PC-3 (cell line): ENCODE results near the gene UNCX. TPM values are rescaled to one million over a fixed set of nuclear protein-coding genes. Genes with fewer than 3 reads are reported as not detected.
"Not testable (repeated sequence)": the region's sequence is repeated elsewhere in the genome, so short reads cannot be mapped to it uniquely, and the experiment has no call there.

ENCODE experiments used
- ATAC-seq: fragments of 200-7000 bp; cut with Tn5 transposase; 2 replicates; pipeline ENCODE4 v1.9.1; 2020; ENCODE audit warnings: mild to moderate bottlenecking, moderate library complexity
- BruUV-seq: library from RNA; stranded (reverse); fragments of 400-500 nt; replicated peaks from 2 replicates; lab custom pipeline; 2021; lab: Mats Ljungman, UMichigan
- CTCF ChIA-PET: fragments of 300-600 bp; sonication (Branson Sonifier 250); formaldehyde crosslinking; loops from one replicate; lab custom pipeline; 2022; ENCODE audit warnings: antibody characterized with exemption; lab: Charles Lee
- POLR2A ChIA-PET: fragments of 300-600 bp; sonication (Branson Sonifier 250); formaldehyde crosslinking; loops from one replicate; lab custom pipeline; 2022; ENCODE audit warnings: antibody characterized with exemption; ENCODE audit not compliant: unreplicated experiment; lab: Charles Lee
- DNase-seq: peaks from one replicate; pipeline ENCODE4 v3.0.0-alpha.2; 2015
- H2AFZ ChIP-seq: fragments of 300-600 bp; sonication (generic); 2 replicates; pipeline ENCODE4 v1.6.0; 2016; ENCODE audit warnings: antibody characterized with exemption, low read length
- H3F3A ChIP-seq: fragments of 300-600 bp; sonication (generic); one replicate; pipeline ENCODE4 v1.6.0; 2017; ENCODE audit warnings: antibody characterized with exemption, low read length, control low read depth, mild to moderate bottlenecking; ENCODE audit not compliant: unreplicated experiment
- H3K27ac ChIP-seq: fragments of 300-600 bp; sonication (generic); 2 replicates; pipeline ENCODE4 v1.5.1; 2016; ENCODE audit warnings: mild to moderate bottlenecking, low read length
- H3K27me3 ChIP-seq: fragments of 300-600 bp; sonication (generic); 2 replicates; pipeline ENCODE4 v1.6.1; 2016; ENCODE audit warnings: low read length, mixed read lengths
- H3K36me3 ChIP-seq: fragments of 300-600 bp; sonication (generic); 2 replicates; pipeline ENCODE4 v1.6.1; 2016; ENCODE audit warnings: low read depth, mixed run types, low read length, mixed read lengths
- H3K4me1 ChIP-seq: fragments of 300-600 bp; sonication (generic); 2 replicates; pipeline ENCODE4 v1.5.1; 2016; ENCODE audit warnings: low read length; ENCODE audit not compliant: insufficient read depth
- H3K4me2 ChIP-seq: fragments of 300-600 bp; sonication (generic); 2 replicates; pipeline ENCODE4 v1.6.0; 2016; ENCODE audit warnings: low read length
- H3K4me3 ChIP-seq: fragments of 300-600 bp; sonication (generic); 2 replicates; pipeline ENCODE4 v1.5.1; 2016; ENCODE audit warnings: mild to moderate bottlenecking, low read length, mixed read lengths
- H3K79me2 ChIP-seq: fragments of 300-600 bp; sonication (generic); 2 replicates; pipeline ENCODE4 v1.6.1; 2017; ENCODE audit warnings: low read length, mixed read lengths
- H3K9ac ChIP-seq: fragments of 300-600 bp; sonication (generic); 2 replicates; pipeline ENCODE4 v1.6.0; 2016; ENCODE audit warnings: mild to moderate bottlenecking, low read length
- H3K9me2 ChIP-seq: fragments of 300-600 bp; sonication (generic); replicated peaks from 2 replicates; pipeline ENCODE4 v1.6.1; 2016; ENCODE audit warnings: mixed run types, low read length, mixed read lengths
- H3K9me3 ChIP-seq: fragments of 300-600 bp; sonication (generic); 2 replicates; pipeline ENCODE4 v1.6.1; 2016; ENCODE audit warnings: low read length, mixed read lengths
- H4K20me1 ChIP-seq: fragments of 300-600 bp; sonication (generic); 2 replicates; pipeline ENCODE4 v1.6.1; 2016; ENCODE audit warnings: low read length, mixed read lengths
- CTCF ChIP-seq: fragments of 300-600 bp; sonication (generic); conservative IDR thresholded peaks from 2 replicates; pipeline ENCODE4 v1.5.1; 2017; ENCODE audit warnings: antibody characterized with exemption, low read depth, mild to moderate bottlenecking, low read length
- EZH2 ChIP-seq: fragments of 300-600 bp; sonication (generic); IDR thresholded peaks from one replicate; pipeline ENCODE4 v1.6.1; 2017; ENCODE audit warnings: antibody characterized with exemption, mild to moderate bottlenecking, low read length; ENCODE audit not compliant: unreplicated experiment
- EZH2phosphoT487 ChIP-seq: fragments of 300-600 bp; sonication (generic); IDR thresholded peaks from 2 replicates; pipeline ENCODE4 v1.6.1; 2018; ENCODE audit warnings: mild to moderate bottlenecking, antibody characterized with exemption, low read length, borderline replicate concordance
- intact Hi-C: fragments of 100-400 bp; cut with micrococcal nuclease; formaldehyde crosslinking; loops from 2 replicates; pipeline ENCODE4 v1.9.0; 2023
- total RNA-seq: library from RNA; depleted of rRNA; stranded (reverse); fragments of >200 nt; gene quantifications from 2 replicates; pipeline ENCODE4 v1.2.3, GENCODE V29; 2014

The UNCX gene
- total RNA-seq, 1 experiment from 2014 or later, result not detected

- Histone ChIP-seq H3K9me2 (no peaks in the 10 kb centered on the region), H3K27me3 (peaks cover 36% of the 10 kb centered on the region), H3F3A (no peaks in the 10 kb centered on the region), H4K20me1 (no peaks in the 10 kb centered on the region), H3K4me3 (no peak overlapping the region), H3K9ac (no peak overlapping the region), H3K79me2 (no peaks in the 10 kb centered on the region), H3K36me3 (no peaks in the 10 kb centered on the region), H3K4me1 (no peaks in the 10 kb centered on the region), H2AFZ (no peak overlapping the region), H3K9me3 (no peaks in the 10 kb centered on the region), H3K27ac (no peak overlapping the region), H3K4me2 (no peak overlapping the region)
- POLR2A ChIA-PET, result no interaction called here
- intact Hi-C loops, result no loop called here
- no peak for DNase-seq
- ATAC-seq, result peak; percentile 20
- no peak for TF ChIP-seq CTCF
- TF ChIP-seq EZH2phosphoT487, result no peak
- no TSS peak for BruUV-seq
- CTCF ChIA-PET, result no interaction called here
Observed at GRCh38 chr7:1211611-1212010, 21.1 kb upstream of the UNCX start.

GRCh38 chr7:1212025-1212424 lies 20.6 kb upstream of the UNCX start:
- POLR2A ChIA-PET, H3K27ac ChIP-seq, H3K4me3 ChIP-seq, H2AFZ ChIP-seq, H3K4me2 ChIP-seq, H3K4me1 ChIP-seq, ATAC-seq, CTCF ChIA-PET, H3K9me3 ChIP-seq, DNase-seq, H3K36me3 ChIP-seq, H3K9ac ChIP-seq, BruUV-seq, H3K79me2 ChIP-seq, H4K20me1 ChIP-seq, H3K9me2 ChIP-seq, intact Hi-C loops, H3F3A ChIP-seq: not testable (repeated sequence)
- H3K27me3 ChIP-seq, result peaks cover 36% of the 10 kb centered on the region

- ChIA-PET CTCF (no interaction called here), POLR2A (no interaction called here)
- Histone ChIP-seq H3K9me3 (no peaks in the 10 kb centered on the region), H3K79me2 (no peaks in the 10 kb centered on the region), H3K4me2 (no peak overlapping the region), H3K9me2 (no peaks in the 10 kb centered on the region), H3K4me1 (no peaks in the 10 kb centered on the region), H3K36me3 (no peaks in the 10 kb centered on the region), H3F3A (no peaks in the 10 kb centered on the region), H3K4me3 (no peak overlapping the region), H3K9ac (no peak overlapping the region), H2AFZ (no peak overlapping the region), H3K27me3 (peaks cover 36% of the 10 kb centered on the region), H4K20me1 (no peaks in the 10 kb centered on the region), H3K27ac (no peak overlapping the region)
- intact Hi-C loops, result no loop called here
- TF ChIP-seq CTCF, result no peak
- no peak for TF ChIP-seq EZH2
- no peak for TF ChIP-seq EZH2phosphoT487
- BruUV-seq, result no TSS peak
- ATAC-seq (no peak), DNase-seq (no peak)
Observed at GRCh38 chr7:1214516-1214915, 18.2 kb upstream of the UNCX start.
